IPS-15b (cell line): ENCODE data around the gene SYTL2.

Experiments
- H3K27me3 ChIP-seq: one replicate; pipeline ENCODE4 v1.6.1; 2013; ENCODE audit warnings: low read length; ENCODE audit not compliant: control insufficient read depth, insufficient read depth
- H3K36me3 ChIP-seq: one replicate; pipeline ENCODE4 v1.6.1; 2013; ENCODE audit warnings: low read length; ENCODE audit not compliant: control insufficient read depth, insufficient read depth
- H3K4me1 ChIP-seq: one replicate; pipeline ENCODE4 v1.6.1; 2013; ENCODE audit warnings: mild to moderate bottlenecking, low read length; ENCODE audit not compliant: control insufficient read depth, insufficient read depth
- H3K4me3 ChIP-seq: one replicate; pipeline ENCODE4 v1.5.1; 2013; ENCODE audit warnings: low read depth, low read length
- H3K9ac ChIP-seq: one replicate; pipeline ENCODE4 v1.6.1; 2013; ENCODE audit warnings: low read depth, mild to moderate bottlenecking, low read length
- H3K9me3 ChIP-seq: one replicate; pipeline ENCODE4 v1.6.1; 2013; ENCODE audit warnings: mild to moderate bottlenecking, low read length; ENCODE audit not compliant: control insufficient read depth, insufficient read depth

Gene SYTL2

GRCh38 chr11:85712953-85713352 lies 98.0 kb downstream of the SYTL2 start:
- Histone ChIP-seq H3K4me1 (peaks cover 2% of the 10 kb centered on the region), H3K9ac (no peak overlapping the region), H3K36me3 (no peaks in the 10 kb centered on the region), H3K4me3 (no peak overlapping the region), H3K9me3 (no peaks in the 10 kb centered on the region), H3K27me3 (no peaks in the 10 kb centered on the region)

- Histone ChIP-seq H3K27me3 (no peaks in the 10 kb centered on the region), H3K9me3 (no peaks in the 10 kb centered on the region), H3K36me3 (no peaks in the 10 kb centered on the region), H3K9ac (no peak overlapping the region), H3K4me3 (no peak overlapping the region), H3K4me1 (no peaks in the 10 kb centered on the region)
These were observed 100.0 kb downstream of the SYTL2 start for GRCh38 chr11:85710917-85711316.

- H3K27me3 ChIP-seq, result no peaks in the 10 kb centered on the region
- H3K36me3 ChIP-seq, result no peaks in the 10 kb centered on the region
- H3K9ac ChIP-seq, result no peak overlapping the region
- H3K4me3 ChIP-seq, result no peak overlapping the region
- H3K9me3 ChIP-seq, result no peaks in the 10 kb centered on the region
- H3K4me1 ChIP-seq, result no peaks in the 10 kb centered on the region
These were observed 100.8 kb downstream of the SYTL2 start for GRCh38 chr11:85709941-85710702.

- Histone ChIP-seq H3K36me3 (no peaks in the 10 kb centered on the region), H3K4me3 (no peak overlapping the region), H3K9me3 (no peaks in the 10 kb centered on the region), H3K4me1 (no peaks in the 10 kb centered on the region), H3K9ac (no peak overlapping the region), H3K27me3 (no peaks in the 10 kb centered on the region)
These were observed 105.1 kb downstream of the SYTL2 start for GRCh38 chr11:85705800-85706199.

GRCh38 chr11:85704967-85705366 lies 106.0 kb downstream of the SYTL2 start:
- Histone ChIP-seq H3K4me3 (no peak overlapping the region), H3K36me3 (no peaks in the 10 kb centered on the region), H3K4me1 (no peaks in the 10 kb centered on the region), H3K27me3 (no peaks in the 10 kb centered on the region), H3K9ac (no peak overlapping the region), H3K9me3 (no peaks in the 10 kb centered on the region)

- no peak overlapping the region for H3K4me3 ChIP-seq
- no peaks in the 10 kb centered on the region for H3K36me3 ChIP-seq
These were observed 110.8 kb downstream of the SYTL2 start for GRCh38 chr11:85699957-85700741.

GRCh38 chr11:85698195-85698594 lies 112.7 kb downstream of the SYTL2 start:
- no peaks in the 10 kb centered on the region for H3K4me1 ChIP-seq
- H3K9me3 ChIP-seq, result no peaks in the 10 kb centered on the region
- H3K27me3 ChIP-seq, result no peaks in the 10 kb centered on the region
- H3K9ac ChIP-seq, result no peak overlapping the region
- no peak overlapping the region for H3K4me3 ChIP-seq
- H3K36me3 ChIP-seq, result no peaks in the 10 kb centered on the region

More at GRCh38 chr11:85699957-85700741, 110.8 kb downstream of the SYTL2 start:
- H3K27me3 ChIP-seq, result no peaks in the 10 kb centered on the region
- no peaks in the 10 kb centered on the region for H3K4me1 ChIP-seq
- no peak overlapping the region for H3K9ac ChIP-seq
- no peaks in the 10 kb centered on the region for H3K9me3 ChIP-seq

- Histone ChIP-seq H3K9ac (no peak overlapping the region), H3K4me1 (no peaks in the 10 kb centered on the region), H3K27me3 (no peaks in the 10 kb centered on the region), H3K4me3 (no peak overlapping the region), H3K9me3 (no peaks in the 10 kb centered on the region), H3K36me3 (no peaks in the 10 kb centered on the region)
These were observed 113.2 kb downstream of the SYTL2 start for GRCh38 chr11:85697747-85698146.

GRCh38 chr11:85695546-85695945 lies 115.4 kb downstream of the SYTL2 start:
- no peak overlapping the region for H3K9ac ChIP-seq

GRCh38 chr11:85694385-85694980 lies 116.5 kb downstream of the SYTL2 start:
- H3K4me3 ChIP-seq, result no peak overlapping the region
- H3K27me3 ChIP-seq, result no peaks in the 10 kb centered on the region
- no peaks in the 10 kb centered on the region for H3K4me1 ChIP-seq
- no peak overlapping the region for H3K9ac ChIP-seq
- H3K9me3 ChIP-seq, result no peaks in the 10 kb centered on the region
- no peaks in the 10 kb centered on the region for H3K36me3 ChIP-seq

More at GRCh38 chr11:85695546-85695945, 115.4 kb downstream of the SYTL2 start:
- H3K4me1 ChIP-seq, result no peaks in the 10 kb centered on the region
- no peaks in the 10 kb centered on the region for H3K9me3 ChIP-seq
- H3K36me3 ChIP-seq, result no peaks in the 10 kb centered on the region
- no peak overlapping the region for H3K4me3 ChIP-seq
- no peaks in the 10 kb centered on the region for H3K27me3 ChIP-seq

GRCh38 chr11:85685820-85686459 lies 125.0 kb downstream of the SYTL2 start, which contains the start of gene CCDC89:
Gene CCDC89, minus strand, starts transcription at chr11:85686195. Its CDS starts 65 bp downstream, at chr11:85686130.
- Histone ChIP-seq H3K9ac (no peak within 1 kb of the TSS), H3K9me3 (no peaks in the 10 kb centered on the region), H3K4me1 (no peaks in the 10 kb centered on the region), H3K36me3 (no peaks in the 10 kb centered on the region), H3K4me3 (no peak within 1 kb of the TSS), H3K27me3 (no peaks in the 10 kb centered on the region)
